WTC11 (cell line): ENCODE measurements around the gene CTSA. TPM values are rescaled to one million over a fixed set of nuclear protein-coding genes. Genes with fewer than 3 reads are reported as not detected.

Experiments used
- total RNA-seq: library from RNA; stranded (reverse); gene quantifications from 3 replicates; pipeline ENCODE4 v1.2.3, GENCODE V29; 2021

The CTSA gene
- total RNA-seq, 1 experiment from 2014 or later: 48.3 TPM

Other genes with a start within 250 kb of the CTSA start
- not detected in 3 replicates for gene WFDC11, start 221.1 kb upstream of the CTSA start, total RNA-seq
- not detected in 3 replicates for gene WFDC13, start 189.3 kb upstream of the CTSA start, total RNA-seq
- gene WFDC10B, start 186.3 kb upstream of the CTSA start, total RNA-seq: 0.42 to 0.62 TPM (median 0.53 TPM) in 3 replicates
- not detected in 3 replicates for gene SPINT4, start 169.0 kb upstream of the CTSA start, total RNA-seq
- not detected in 3 replicates for gene WFDC3, start 99.5 kb upstream of the CTSA start, total RNA-seq
- 34.2 to 35.7 TPM (median 35.1 TPM) in 3 replicates for gene DNTTIP1, start 99.4 kb upstream of the CTSA start, total RNA-seq
- gene UBE2C, start 78.7 kb upstream of the CTSA start, total RNA-seq: 249 to 251 TPM (median 249 TPM) in 3 replicates
- gene TNNC2, start 64.0 kb upstream of the CTSA start, total RNA-seq: 2.7 to 3.6 TPM (median 3.0 TPM) in 3 replicates
- gene SNX21, start 57.5 kb upstream of the CTSA start, total RNA-seq: 17.9 to 23.1 TPM (median 21.7 TPM) in 3 replicates
- 38.1 to 41.1 TPM (median 39.4 TPM) in 3 replicates for gene ACOT8, start 33.9 kb upstream of the CTSA start, total RNA-seq
- gene ZSWIM3, start 33.7 kb upstream of the CTSA start, total RNA-seq: 3.4 to 5.4 TPM (median 4.7 TPM) in 3 replicates
- gene ZSWIM1, start 10.1 kb upstream of the CTSA start, total RNA-seq: 15.2 to 17.4 TPM (median 17.0 TPM) in 3 replicates
- gene SPATA25, start 3.7 kb upstream of the CTSA start, total RNA-seq: 3.3 to 4.5 TPM (median 3.7 TPM) in 3 replicates
- gene NEURL2, start 127 bp upstream of the CTSA start, total RNA-seq: 6.1 to 8.3 TPM (median 6.6 TPM) in 3 replicates
- gene PLTP, start 20.8 kb downstream of the CTSA start, total RNA-seq: 109 to 135 TPM (median 133 TPM) in 3 replicates
- gene PCIF1, start 43.3 kb downstream of the CTSA start, total RNA-seq: 37.7 to 42.2 TPM (median 39.4 TPM) in 3 replicates
- gene ZNF335, start 80.9 kb downstream of the CTSA start, total RNA-seq: 16.3 to 20.0 TPM (median 16.4 TPM) in 3 replicates
- 5.8 to 7.1 TPM (median 5.8 TPM) in 3 replicates for gene MMP9, start 117.6 kb downstream of the CTSA start, total RNA-seq
- 6.6 to 8.5 TPM (median 7.2 TPM) in 3 replicates for gene SLC12A5, start 137.9 kb downstream of the CTSA start, total RNA-seq
- 16.5 to 20.5 TPM (median 16.5 TPM) in 3 replicates for gene NCOA5, start 198.6 kb downstream of the CTSA start, total RNA-seq
- 12.9 to 15.3 TPM (median 14.8 TPM) in 3 replicates for gene CD40, start 227.0 kb downstream of the CTSA start, total RNA-seq